Effector memory CD8-positive, alpha-beta T cell (primary cell): ENCODE measurements around the gene YEATS4.

Experiments
- ATAC-seq: fragments of 150-1000 bp; cut with Tn5 transposase; replicated peaks from 2 replicates; pipeline ENCODE4 v1.10.0; 2021; ENCODE audit warnings: mild to moderate bottlenecking, moderate library complexity
- DNase-seq, 3 experiments: peaks; one replicate each; pipeline ENCODE4 v3.0.0; 2021
- H3K27ac Mint-ChIP-seq, 2 donors: one replicate each; pipeline ENCODE4 v1.8.0; 2022; ENCODE audit warnings: mild to moderate bottlenecking in 2 of 2, mixed read lengths in 2 of 2, moderate library complexity in 2 of 2
- H3K27me3 Mint-ChIP-seq, 2 donors: one replicate each; pipeline ENCODE4 v1.8.0; 2022; ENCODE audit warnings: mixed read lengths in 2 of 2
- H3K36me3 Mint-ChIP-seq: one replicate; pipeline ENCODE4 v1.8.0; 2022; ENCODE audit warnings: mild to moderate bottlenecking, moderate library complexity, mixed read lengths; ENCODE audit not compliant: insufficient read depth
- H3K4me1 Mint-ChIP-seq, 2 donors: one replicate each; pipeline ENCODE4 v1.8.0; 2022; ENCODE audit warnings: low read depth in 2 of 2, mixed read lengths in 2 of 2
- H3K4me3 Mint-ChIP-seq, 2 donors: one replicate each; pipeline ENCODE4 v1.8.0; 2022; ENCODE audit warnings: mild to moderate bottlenecking in 2 of 2, mixed read lengths in 2 of 2, moderate library complexity in 2 of 2
- H3K9me3 Mint-ChIP-seq, 2 donors: one replicate each; pipeline ENCODE4 v1.8.0; 2022; ENCODE audit warnings: mixed read lengths in 2 of 2

The YEATS4 gene

GRCh38 chr12:69350002-69350626 lies 9.4 kb upstream of the YEATS4 start:
- no peak overlapping the region for H3K4me3 Mint-ChIP-seq
- peaks cover 10 to 12% of the 10 kb centered on the region in 2 donors for H3K27me3 Mint-ChIP-seq
- no peaks in the 10 kb centered on the region for H3K4me1 Mint-ChIP-seq
- no peaks in the 10 kb centered on the region for H3K36me3 Mint-ChIP-seq
- ATAC-seq, result no peak
- no peak overlapping the region for H3K27ac Mint-ChIP-seq
- DNase-seq, result no peak
- no peaks in the 10 kb centered on the region for H3K9me3 Mint-ChIP-seq

- peaks cover 12 to 13% of the 10 kb centered on the region in 2 donors for H3K27me3 Mint-ChIP-seq
- no peaks in the 10 kb centered on the region for H3K9me3 Mint-ChIP-seq
- H3K4me1 Mint-ChIP-seq, result no peaks in the 10 kb centered on the region
- H3K36me3 Mint-ChIP-seq, result no peaks in the 10 kb centered on the region
- DNase-seq (no peak), ATAC-seq (no peak)
- no peak overlapping the region for H3K27ac Mint-ChIP-seq
- H3K4me3 Mint-ChIP-seq, result no peak overlapping the region
Measured at GRCh38 chr12:69350777-69351176, 8.8 kb upstream of the YEATS4 start.

- peaks cover 12 to 13% of the 10 kb centered on the region in 2 donors for H3K27me3 Mint-ChIP-seq
- H3K9me3 Mint-ChIP-seq, result no peaks in the 10 kb centered on the region
- DNase-seq, result no peak
- H3K4me1 Mint-ChIP-seq, result no peaks in the 10 kb centered on the region
- H3K4me3 Mint-ChIP-seq, result no peak overlapping the region
- no peaks in the 10 kb centered on the region for H3K36me3 Mint-ChIP-seq
- H3K27ac Mint-ChIP-seq, result no peak overlapping the region
- ATAC-seq, result no peak
Measured at GRCh38 chr12:69351462-69352236, 7.9 kb upstream of the YEATS4 start.

GRCh38 chr12:69352904-69353303 lies 6.6 kb upstream of the YEATS4 start:
- Mint-ChIP-seq H3K9me3 (no peaks in the 10 kb centered on the region), H3K36me3 (no peaks in the 10 kb centered on the region), H3K4me3 (no peak overlapping the region), H3K4me1 (peaks cover 4% of the 10 kb centered on the region in 2 donors), H3K27ac (no peak overlapping the region), H3K27me3 (peaks cover 12 to 13% of the 10 kb centered on the region in 2 donors)
- no peak for ATAC-seq
- DNase-seq, result no peak

- no peak for DNase-seq
- no peaks in the 10 kb centered on the region for H3K9me3 Mint-ChIP-seq
- H3K4me1 Mint-ChIP-seq, result peaks cover 7% of the 10 kb centered on the region in 2 donors
- peaks cover 12 to 13% of the 10 kb centered on the region in 2 donors for H3K27me3 Mint-ChIP-seq
- no peaks in the 10 kb centered on the region for H3K36me3 Mint-ChIP-seq
- no peak for ATAC-seq
- H3K4me3 Mint-ChIP-seq, result no peak overlapping the region
- H3K27ac Mint-ChIP-seq, result no peak overlapping the region
Measured at GRCh38 chr12:69354172-69354555, 5.4 kb upstream of the YEATS4 start.

GRCh38 chr12:69354556-69355187 lies 4.9 kb upstream of the YEATS4 start:
- H3K4me3 Mint-ChIP-seq, result no peak overlapping the region

GRCh38 chr12:69355363-69356028 lies 4.0 kb upstream of the YEATS4 start:
- Mint-ChIP-seq H3K36me3 (peaks cover 12% of the 10 kb centered on the region), H3K9me3 (no peaks in the 10 kb centered on the region), H3K4me3 (no peak overlapping the region), H3K4me1 (peaks cover 11 to 12% of the 10 kb centered on the region in 2 donors), H3K27ac (no peak overlapping the region), H3K27me3 (peaks cover 12 to 13% of the 10 kb centered on the region in 2 donors)
- DNase-seq (no peak), ATAC-seq (no peak)

More at GRCh38 chr12:69354556-69355187, 4.9 kb upstream of the YEATS4 start:
- DNase-seq (no peak), ATAC-seq (no peak)
- Mint-ChIP-seq H3K4me1 (peaks cover 11 to 12% of the 10 kb centered on the region in 2 donors), H3K36me3 (peaks cover 4% of the 10 kb centered on the region), H3K9me3 (no peaks in the 10 kb centered on the region), H3K27me3 (peaks cover 12 to 13% of the 10 kb centered on the region in 2 donors), H3K27ac (no peak overlapping the region)

- peaks cover 0 to under 1% of the 10 kb centered on the region in 2 donors for H3K27me3 Mint-ChIP-seq
- H3K27ac Mint-ChIP-seq, result peak overlapping the region; percentile 90 to 95
- H3K4me1 Mint-ChIP-seq, result peaks cover 12 to 15% of the 10 kb centered on the region in 2 donors
- peaks cover 20% of the 10 kb centered on the region for H3K36me3 Mint-ChIP-seq
- peak overlapping the region; percentile 86 to 90 for H3K4me3 Mint-ChIP-seq
- DNase-seq, result no peak
- H3K9me3 Mint-ChIP-seq, result no peaks in the 10 kb centered on the region
- no peak for ATAC-seq
Measured at GRCh38 chr12:69360348-69360672, 767 bp downstream of the YEATS4 start.

GRCh38 chr12:69366796-69367195 lies 7.3 kb downstream of the YEATS4 start:
- H3K9me3 Mint-ChIP-seq, result no peaks in the 10 kb centered on the region
- H3K27ac Mint-ChIP-seq, result peak overlapping the region in 1 of 2 donors; percentile 20
- peaks cover 0 to 1% of the 10 kb centered on the region in 2 donors for H3K4me1 Mint-ChIP-seq
- peaks cover 42% of the 10 kb centered on the region for H3K36me3 Mint-ChIP-seq
- H3K27me3 Mint-ChIP-seq, result no peaks in the 10 kb centered on the region
- ATAC-seq (no peak), DNase-seq (no peak)
- no peak overlapping the region for H3K4me3 Mint-ChIP-seq

- H3K27ac Mint-ChIP-seq, result no peak overlapping the region
- H3K4me3 Mint-ChIP-seq, result no peak overlapping the region
Measured at GRCh38 chr12:69368171-69368570, 8.6 kb downstream of the YEATS4 start.

GRCh38 chr12:69383074-69383473 lies 23.5 kb downstream of the YEATS4 start:
- no peak overlapping the region for H3K4me3 Mint-ChIP-seq
- H3K27ac Mint-ChIP-seq, result peak overlapping the region in 1 of 2 donors; percentile 25
- H3K9me3 Mint-ChIP-seq, result no peaks in the 10 kb centered on the region
- ATAC-seq (no peak), DNase-seq (no peak)
- peaks cover 2 to 4% of the 10 kb centered on the region in 2 donors for H3K4me1 Mint-ChIP-seq
- peaks cover 18% of the 10 kb centered on the region for H3K36me3 Mint-ChIP-seq
- H3K27me3 Mint-ChIP-seq, result no peaks in the 10 kb centered on the region

More at GRCh38 chr12:69368171-69368570, 8.6 kb downstream of the YEATS4 start:
- DNase-seq, result no peak
- Mint-ChIP-seq H3K9me3 (no peaks in the 10 kb centered on the region), H3K27me3 (no peaks in the 10 kb centered on the region), H3K36me3 (peaks cover 46% of the 10 kb centered on the region), H3K4me1 (peaks cover 0 to 1% of the 10 kb centered on the region in 2 donors)
- ATAC-seq, result no peak

GRCh38 chr12:69385038-69385437 lies 25.5 kb downstream of the YEATS4 start:
- Mint-ChIP-seq H3K36me3 (peaks cover 9% of the 10 kb centered on the region), H3K4me1 (peaks cover 1 to 4% of the 10 kb centered on the region in 2 donors), H3K4me3 (no peak overlapping the region), H3K27me3 (no peaks in the 10 kb centered on the region), H3K27ac (no peak overlapping the region), H3K9me3 (no peaks in the 10 kb centered on the region)
- DNase-seq, result no peak
- no peak for ATAC-seq

- peaks cover 1 to 4% of the 10 kb centered on the region in 2 donors for H3K4me1 Mint-ChIP-seq
- ATAC-seq (no peak), DNase-seq (no peak)
- H3K27me3 Mint-ChIP-seq, result no peaks in the 10 kb centered on the region
- H3K36me3 Mint-ChIP-seq, result peaks cover 16% of the 10 kb centered on the region
- no peak overlapping the region for H3K27ac Mint-ChIP-seq
- H3K9me3 Mint-ChIP-seq, result no peaks in the 10 kb centered on the region
- no peak overlapping the region for H3K4me3 Mint-ChIP-seq
Measured at GRCh38 chr12:69386921-69387320, 27.4 kb downstream of the YEATS4 start.
